Myometrial cell (primary cell): ENCODE measurements around the gene ICAM2. TPM values are rescaled to one million over a fixed set of nuclear protein-coding genes. Genes with fewer than 3 reads are reported as not detected.

ENCODE experiments used
- total RNA-seq: library from RNA; depleted of rRNA; stranded (reverse); fragments of >200 nt; gene quantifications from 2 replicates; pipeline ENCODE4 v1.2.3, GENCODE V29; 2015

The ICAM2 gene
- total RNA-seq: 0.18 TPM in 1 of 2 replicates, not detected in the other

GRCh38 chr17:64020056-64020766, at the start of gene ICAM2:
TSS of gene ICAM2 (minus strand) at chr17:64020633. CDS start at chr17:64006691, 13,942 bp downstream.

GRCh38 chr17:63998050-63998720, 22.2 kb downstream of the ICAM2 start, which contains the start of gene PRR29:
TSS of gene PRR29 (plus strand) at chr17:63998351. CDS start at chr17:63998365, 14 bp downstream.

GRCh38 chr17:63972796-63973195, 47.6 kb downstream of the ICAM2 start, which contains the start of gene SCN4A:
TSS of gene SCN4A (minus strand) at chr17:63972918. CDS start at chr17:63972841, 77 bp downstream.

Other genes starting within 250 kb of the ICAM2 start
- 25.5 and 31.1 TPM in 2 replicates for gene CCDC47, start 247.0 kb downstream of the ICAM2 start, total RNA-seq
- 35.5 and 39.2 TPM in 2 replicates for gene DDX42, start 246.5 kb downstream of the ICAM2 start, total RNA-seq
- gene PSMC5, start 193.2 kb downstream of the ICAM2 start, total RNA-seq: 61.3 and 66.9 TPM in 2 replicates
- gene FTSJ3, start 193.0 kb downstream of the ICAM2 start, total RNA-seq: 43.4 and 70.3 TPM in 2 replicates
- gene SMARCD2, start 177.9 kb downstream of the ICAM2 start, total RNA-seq: 112 and 129 TPM in 2 replicates
- not detected in 2 replicates for gene CSH2, start 147.0 kb downstream of the ICAM2 start, total RNA-seq
- gene GH2, start 138.7 kb downstream of the ICAM2 start, total RNA-seq: not detected in 2 replicates
- gene CSH1, start 124.1 kb downstream of the ICAM2 start, total RNA-seq: not detected in 2 replicates
- gene CSHL1, start 109.4 kb downstream of the ICAM2 start, total RNA-seq: not detected in 2 replicates
- not detected in 2 replicates for gene GH1, start 101.8 kb downstream of the ICAM2 start, total RNA-seq
- gene CD79B, start 88.3 kb downstream of the ICAM2 start, total RNA-seq: not detected in 2 replicates
- gene SCN4A, start 47.7 kb downstream of the ICAM2 start, total RNA-seq: 6.4 TPM in 1 of 2 replicates, not detected in the other
- under 0.01 TPM in 1 of 2 replicates, not detected in the other for gene PRR29, start 22.3 kb downstream of the ICAM2 start, total RNA-seq
- gene ERN1, start 109.5 kb upstream of the ICAM2 start, total RNA-seq: 8.1 and 10.3 TPM in 2 replicates
- gene TEX2, start 242.6 kb upstream of the ICAM2 start, total RNA-seq: 28.0 and 29.1 TPM in 2 replicates